ENCODE data around the gene CLCN4.

Gene CLCN4

GRCh38 chrX:10167573-10167972 lies 10.8 kb downstream of the CLCN4 start:
- DNase-seq: no peak

DNA sequence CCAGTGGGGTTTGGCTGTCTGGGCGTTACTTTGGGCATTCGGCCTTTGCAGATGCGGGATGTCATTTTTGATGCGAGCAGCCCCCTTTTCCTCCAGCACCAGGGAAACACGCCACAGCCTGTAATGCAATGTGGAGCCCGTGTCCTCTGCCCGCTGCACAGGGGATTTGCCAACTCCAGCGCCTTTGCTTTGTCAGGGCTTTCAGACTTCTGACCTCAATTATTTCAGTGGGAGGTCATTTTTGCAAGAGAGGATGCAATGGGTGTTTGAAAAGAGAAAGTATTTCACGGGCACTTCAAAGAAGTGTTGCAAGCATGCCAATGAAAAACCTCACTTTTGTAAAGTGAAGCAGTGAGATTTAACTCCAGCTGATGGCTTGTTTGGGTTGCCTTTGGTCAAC lies 11.5 kb downstream of the CLCN4 start:
- peak; percentile 77 to 83 for DNase-seq

GRCh38 chrX:10169175-10169574 lies 12.4 kb downstream of the CLCN4 start:
- no peak for DNase-seq

GRCh38 chrX:10171249-10171648 lies 14.5 kb downstream of the CLCN4 start:
- DNase-seq: peak; percentile 75 to 78

DNA sequence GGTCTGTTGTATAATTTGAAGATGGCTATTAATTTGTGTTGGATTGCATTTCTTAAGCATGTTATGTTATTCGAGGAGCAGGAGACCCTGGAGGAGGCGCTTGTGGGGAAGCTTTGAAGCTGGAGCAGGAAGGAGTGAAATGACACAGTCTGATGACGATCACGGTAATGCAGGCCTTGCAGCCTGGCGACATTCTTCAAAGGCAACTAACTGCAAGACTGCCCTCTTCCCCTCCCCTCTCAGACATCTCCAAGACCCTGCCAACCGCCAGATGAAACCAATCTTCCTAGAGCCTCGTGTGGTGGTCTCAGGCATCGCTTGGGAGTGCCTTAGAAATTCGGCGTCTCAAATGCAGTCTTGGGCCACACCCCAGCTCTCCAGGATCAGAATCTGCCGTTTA lies 16.1 kb downstream of the CLCN4 start:
- DNase-seq: no peak

- DNase-seq: no peak
These were observed 16.6 kb downstream of the CLCN4 start for GRCh38 chrX:10173331-10173900.

- DNase-seq: no peak
These were observed 17.3 kb downstream of the CLCN4 start for GRCh38 chrX:10174051-10174450.

DNA sequence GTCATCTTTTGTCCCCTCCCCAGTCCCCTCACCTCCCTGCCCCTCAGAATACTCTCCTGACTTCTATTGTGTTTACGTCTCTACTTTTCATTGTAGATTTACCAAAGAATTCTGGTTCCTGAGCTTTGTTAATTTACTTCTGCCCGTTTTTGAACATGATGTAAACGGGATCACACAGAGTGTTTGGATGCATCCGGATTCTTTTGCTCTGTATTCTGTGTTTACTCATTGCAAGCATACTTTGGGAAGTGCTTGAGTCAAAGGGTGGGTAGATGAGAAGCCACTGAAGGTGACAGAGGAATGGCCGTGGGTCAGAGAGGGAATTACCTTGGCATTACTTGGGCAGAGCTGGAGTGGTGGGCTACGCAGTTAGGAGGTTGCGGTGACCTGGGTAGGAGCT lies 18.0 kb downstream of the CLCN4 start:
- no peak for DNase-seq

GRCh38 chrX:10175319-10175871 lies 18.6 kb downstream of the CLCN4 start:
- DNase-seq: no peak

DNA sequence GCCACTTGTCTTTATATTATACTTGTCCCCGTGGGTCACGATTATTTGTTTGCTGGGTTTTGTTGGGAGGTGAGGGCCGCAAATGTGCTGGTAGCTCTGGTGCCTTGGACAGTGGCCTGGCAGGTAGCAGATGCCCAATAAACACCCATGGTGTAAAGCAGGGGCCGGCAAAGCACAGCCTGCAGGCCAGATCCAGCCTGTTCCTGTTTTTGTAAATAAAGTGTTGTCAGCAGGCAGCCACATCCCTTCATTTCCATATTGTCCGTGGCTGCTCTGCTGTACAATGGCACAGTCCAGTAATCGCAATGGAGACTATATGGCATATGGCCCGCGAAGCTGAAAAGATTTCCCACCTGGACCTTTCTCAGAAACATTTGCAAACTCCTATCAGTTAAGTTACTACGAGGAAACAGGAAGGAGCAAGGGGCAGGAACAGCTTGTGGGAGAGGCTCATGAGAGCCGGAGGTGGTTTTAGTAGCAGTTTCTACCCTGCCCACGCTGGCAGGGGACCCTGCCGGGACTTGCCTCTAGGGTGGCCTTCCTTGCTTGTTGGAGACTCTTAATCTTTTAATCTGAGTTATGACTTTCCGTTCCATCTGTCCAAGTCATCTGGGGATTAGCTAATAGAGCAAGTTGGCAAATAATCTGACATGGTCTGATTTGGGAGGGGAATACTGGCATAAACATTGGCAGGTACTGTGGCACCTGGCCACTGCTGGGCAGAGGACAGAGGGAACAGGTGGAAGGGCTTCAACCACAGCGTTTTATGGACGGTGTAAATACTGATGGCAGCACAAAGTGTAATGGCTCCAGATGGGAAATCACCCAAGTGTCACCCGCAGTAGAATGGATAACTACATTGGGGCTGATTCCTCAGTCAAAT lies 19.6 kb downstream of the CLCN4 start:
- DNase-seq: peak in 1 of 2 donors; percentile 20

DNA sequence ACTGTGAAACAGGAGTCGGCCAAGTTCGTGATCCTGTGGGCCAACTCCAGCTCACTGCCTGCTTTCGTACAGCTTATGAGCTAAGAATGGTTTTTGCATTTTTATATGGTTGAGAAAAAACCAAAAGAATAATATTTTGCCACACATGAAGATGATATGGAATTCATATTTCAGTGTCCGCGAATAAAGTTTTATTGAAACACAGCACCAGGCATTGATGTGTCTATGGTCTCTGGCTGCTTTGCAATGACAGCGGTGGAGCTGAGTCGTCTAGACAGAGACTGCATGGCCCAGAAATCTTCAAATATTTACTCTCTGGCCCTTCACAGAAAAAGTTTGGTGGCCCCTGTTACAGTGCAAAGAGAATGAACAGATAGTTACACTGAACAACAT lies 20.2 kb downstream of the CLCN4 start:
- DNase-seq: no peak

GRCh38 chrX:10177601-10178000 lies 20.8 kb downstream of the CLCN4 start:
- DNase-seq: no peak

- DNase-seq: no peak
These were observed 22.2 kb downstream of the CLCN4 start for GRCh38 chrX:10178866-10179463.

- no peak for DNase-seq
These were observed 27.0 kb downstream of the CLCN4 start for GRCh38 chrX:10183760-10184159.

GRCh38 chrX:10184411-10184810 lies 27.6 kb downstream of the CLCN4 start:
- DNase-seq: no peak

DNA sequence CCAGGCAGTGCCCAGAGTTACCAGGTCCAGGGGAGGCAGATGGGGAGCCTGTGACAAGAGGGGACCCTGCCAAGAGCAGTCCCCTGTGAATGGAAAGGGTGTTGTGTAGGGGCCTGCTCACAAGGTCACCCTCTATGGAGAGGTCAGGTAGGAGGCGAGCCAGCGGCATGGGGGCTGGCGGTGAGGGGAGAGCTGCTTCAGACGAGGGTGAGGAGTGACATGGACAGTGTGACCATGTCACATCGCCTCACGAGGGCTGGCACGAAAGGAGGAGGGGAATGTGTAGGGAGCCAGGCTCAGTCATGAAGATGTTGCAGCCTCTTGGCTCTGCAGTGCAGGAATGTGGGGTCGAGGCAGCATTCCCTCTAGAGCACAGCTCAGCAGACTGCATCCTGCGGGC lies 29.6 kb downstream of the CLCN4 start:
- DNase-seq: no peak

- DNase-seq: no peak
These were observed 30.6 kb downstream of the CLCN4 start for GRCh38 chrX:10187421-10187820.

DNA sequence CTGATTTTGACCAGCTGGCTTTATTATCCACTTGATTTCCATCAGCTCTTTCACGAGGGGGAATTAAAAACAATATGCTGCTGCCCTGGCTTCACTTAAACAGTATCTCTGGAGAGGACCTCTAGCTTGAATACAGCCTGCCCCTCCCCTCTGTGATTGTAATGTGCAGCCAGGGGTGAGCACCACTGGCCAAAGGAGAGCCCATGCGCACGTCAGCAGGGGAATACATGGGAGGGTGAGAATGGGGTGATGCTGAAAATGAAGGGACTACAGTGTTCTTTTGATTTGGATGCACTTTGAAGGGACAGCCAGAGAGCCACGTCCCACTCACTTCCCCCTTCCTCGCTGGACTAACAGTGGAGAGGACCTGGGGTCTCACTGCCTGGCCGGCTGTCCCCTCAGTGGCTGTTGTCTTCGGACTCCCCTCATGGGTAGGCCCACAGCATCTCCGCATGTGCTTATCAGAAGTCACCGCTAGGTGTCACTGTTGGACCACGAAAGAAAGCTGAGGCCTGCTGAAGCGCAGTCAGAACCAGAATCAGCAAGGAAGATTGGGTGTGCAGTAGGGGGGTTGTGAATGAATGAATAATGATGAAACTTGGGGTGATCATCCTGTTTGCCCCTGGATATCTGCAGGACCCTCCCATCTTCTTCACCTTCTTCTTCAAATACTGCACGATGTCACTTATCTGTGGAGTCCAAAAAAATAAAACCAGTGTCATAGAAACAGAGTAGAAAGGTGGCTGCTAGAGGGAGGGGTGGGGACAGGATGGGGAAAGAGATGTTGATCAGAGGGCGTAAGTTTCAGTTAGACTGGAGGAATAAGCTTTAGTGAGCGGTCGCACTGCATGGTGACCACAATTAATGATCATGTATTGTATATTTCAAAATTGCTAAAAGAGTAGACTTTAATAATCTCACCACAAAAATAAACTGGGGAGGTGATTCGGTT lies 32.8 kb downstream of the CLCN4 start:
- DNase-seq: peak; percentile 65

DNA sequence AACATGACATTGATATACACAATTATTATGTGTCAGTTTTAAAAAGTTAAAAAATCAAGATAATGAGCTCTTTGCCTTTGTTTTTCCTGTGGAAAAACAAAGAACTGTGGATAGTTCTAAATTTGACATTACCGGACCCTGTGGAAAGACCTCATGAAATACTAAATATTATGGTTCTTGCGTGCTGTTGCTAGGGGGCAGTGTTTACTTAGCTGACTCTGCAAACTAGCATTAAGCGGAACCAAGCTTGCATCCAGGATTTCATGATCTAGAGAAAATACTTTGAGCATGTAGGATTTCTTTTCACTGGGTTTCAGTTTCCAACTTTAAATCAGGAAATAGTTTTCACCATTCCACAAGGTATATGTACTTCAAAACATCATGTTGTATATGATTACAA lies 33.6 kb downstream of the CLCN4 start:
- DNase-seq: peak; percentile 67 to 68

DNA sequence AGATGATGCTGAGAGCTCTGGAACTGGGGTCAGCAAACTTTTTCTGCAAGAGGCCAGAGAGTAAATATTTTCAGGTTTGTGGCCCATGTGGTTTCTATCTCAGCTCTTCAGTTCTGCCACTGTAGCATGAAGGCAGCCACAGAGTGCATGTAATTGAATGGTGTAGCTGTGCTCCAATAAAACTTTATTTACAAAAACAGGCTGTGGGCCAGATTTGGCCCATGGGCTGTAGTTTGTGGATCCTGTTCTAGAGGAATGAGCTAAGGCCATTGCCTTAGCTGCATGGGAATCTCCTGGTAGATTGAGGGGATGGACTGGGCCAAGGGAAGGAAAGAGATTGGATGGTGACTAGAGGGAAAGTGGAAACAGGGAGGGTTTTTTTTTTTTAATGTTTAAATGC lies 36.8 kb downstream of the CLCN4 start:
- no peak for DNase-seq

GRCh38 chrX:10195425-10195824 lies 38.6 kb downstream of the CLCN4 start:
- no peak for DNase-seq

- no peak for DNase-seq
These were observed 39.2 kb downstream of the CLCN4 start for GRCh38 chrX:10195947-10196346.

All from inflammatory macrophage (primary cell).